Measurements from ENCODE around the gene TMPRSS2. TPM values are rescaled to one million over a fixed set of nuclear protein-coding genes. Genes with fewer than 3 reads are reported as not detected.

TMPRSS2 gene
- total RNA-seq, 1 donor from 2014 or later: 83.6 TPM

- TF ChIP-seq CTCF (IDR thresholded peaks at IDR 0.05): no peak
- Histone ChIP-seq H3K9me3 (no peaks in the 10 kb centered on the region), H3K4me1 (no peaks in the 10 kb centered on the region), H3K36me3 (peaks cover 95% of the 10 kb centered on the region), H3K27me3 (no peaks in the 10 kb centered on the region), H3K4me3 (no peak overlapping the region), H3K27ac (no peak overlapping the region)
- intact Hi-C loops (cut with DNase I): no loop called here
- DNase-seq (no peak), ATAC-seq (no peak)
Measured at GRCh38 chr21:41439248-41439647, 68.7 kb downstream of the TMPRSS2 start.

GRCh38 chr21:41438425-41439113, 69.4 kb downstream of the TMPRSS2 start:
- Histone ChIP-seq H3K4me3 (no peak overlapping the region), H3K4me1 (no peaks in the 10 kb centered on the region), H3K27ac (no peak overlapping the region), H3K9me3 (no peaks in the 10 kb centered on the region), H3K36me3 (peaks cover 97% of the 10 kb centered on the region), H3K27me3 (no peaks in the 10 kb centered on the region)
- ATAC-seq: no peak
- no peak for DNase-seq
- intact Hi-C loops (cut with DNase I): no loop called here
- no peak for TF ChIP-seq CTCF (IDR thresholded peaks at IDR 0.05)

- intact Hi-C loops (cut with DNase I): no loop called here
- no peak for TF ChIP-seq CTCF (IDR thresholded peaks at IDR 0.05)
- no peaks in the 10 kb centered on the region for H3K27me3 ChIP-seq
- no peak overlapping the region for H3K4me3 ChIP-seq
- H3K27ac ChIP-seq: no peak overlapping the region
- peaks cover 97% of the 10 kb centered on the region for H3K36me3 ChIP-seq
- DNase-seq (no peak), ATAC-seq (peak; percentile 34)
- H3K9me3 ChIP-seq: no peaks in the 10 kb centered on the region
- no peaks in the 10 kb centered on the region for H3K4me1 ChIP-seq
Measured at GRCh38 chr21:41437729-41438128, 70.2 kb downstream of the TMPRSS2 start.

- intact Hi-C loops (cut with DNase I): no loop called here
- ATAC-seq (no peak), DNase-seq (no peak)
- H3K27ac ChIP-seq: no peak overlapping the region
- H3K4me3 ChIP-seq: no peak overlapping the region
- H3K4me1 ChIP-seq: no peaks in the 10 kb centered on the region
- no peaks in the 10 kb centered on the region for H3K9me3 ChIP-seq
- no peak for TF ChIP-seq CTCF (IDR thresholded peaks at IDR 0.05)
- peaks cover 98% of the 10 kb centered on the region for H3K36me3 ChIP-seq
- no peaks in the 10 kb centered on the region for H3K27me3 ChIP-seq
Measured at GRCh38 chr21:41435706-41436105, 72.3 kb downstream of the TMPRSS2 start.

- no peaks in the 10 kb centered on the region for H3K27me3 ChIP-seq
- DNase-seq (no peak), ATAC-seq (no peak)
- H3K9me3 ChIP-seq: no peaks in the 10 kb centered on the region
- intact Hi-C loops (cut with DNase I): no loop called here
- peaks cover 86% of the 10 kb centered on the region for H3K36me3 ChIP-seq
- no peaks in the 10 kb centered on the region for H3K4me1 ChIP-seq
- no peak for TF ChIP-seq CTCF (IDR thresholded peaks at IDR 0.05)
- no peak overlapping the region for H3K4me3 ChIP-seq
- H3K27ac ChIP-seq: no peak overlapping the region
Measured at GRCh38 chr21:41433566-41433965, 74.4 kb downstream of the TMPRSS2 start.
